ENCODE measurements around the gene FAU. TPM values are rescaled to one million over a fixed set of nuclear protein-coding genes. Genes with fewer than 3 reads are reported as not detected.
A peak's percentile ranks its signal among the peaks of the same experiment; 100 is the strongest.

Gene FAU
- total and polyA plus RNA-seq, 9 of the 15 experiments (the other 6 are each of a cell fraction or from before 2014, with no cell fraction given): 433 to 1,827 (median 942) TPM

- Histone ChIP-seq H3K4me2 (ENCODE audit: insufficient read depth, low read length) (no peak overlapping the region), H3K4me1 (replicated peaks in 1 of 2; ENCODE audit: control insufficient read depth in 2 of 2, insufficient read depth in 2 of 2, low read length in 2 of 2) (peaks cover 16 to 18% of the 10 kb centered on the region in 2 experiments; a peak in 4 of 5 replicates), H2AFZ (ENCODE audit: low read depth, low read length) (no peak overlapping the region), H3K79me2 (ENCODE audit: control insufficient read depth, insufficient read depth, low read length) (peaks cover 46% of the 10 kb centered on the region), H3K9me3 (replicated peaks; ENCODE audit: control insufficient read depth, insufficient read depth, low read depth, low read length) (no peaks in the 10 kb centered on the region), H3K27ac (ENCODE audit: extremely low read depth, low read depth, low read length) (no peak overlapping the region), H3K27me3 (ENCODE audit: control insufficient read depth in 2 of 2, insufficient read depth in 2 of 2, low read length in 2 of 2) (no peaks in the 10 kb centered on the region), H3K9ac (ENCODE audit: insufficient read depth in 1 of 2, low read depth in 2 of 2, low read length in 2 of 2) (peak overlapping the region in 1 of 2 experiments; percentile 55; a peak in 1 of 4 replicates), H3K9me1 (ENCODE audit: control insufficient read depth, insufficient read depth, low read length) (no peaks in the 10 kb centered on the region), H3K36me3 (ENCODE audit: control insufficient read depth, insufficient read depth, low read length) (peaks cover 63% of the 10 kb centered on the region), H4K20me1 (replicated peaks; ENCODE audit: control insufficient read depth, insufficient read depth, low read length) (peaks cover 6% of the 10 kb centered on the region; the same call in 1 of the 2 replicates), H3K4me3 (no peak overlapping the region)
- ChIA-PET POLR2A (interaction anchor here (0.6 to 1.8 kb wide), 5 partner anchors 8 to 1211 kb away, joined by 3 to 4 read pairs (median 3); no protein-coding TSS in a partner anchor), CTCF (ENCODE audit: low intra/inter-chr PET ratio) (interaction anchor here (0.5 to 3.0 kb wide), 2 partner anchors 64 to 955 kb away, joined by 4 to 18 read pairs; partner anchors contain the start of gene ARL2)
- no TSS peak for BruUV-seq (replicated peaks)
- ATAC-seq (peak; percentile 69), FAIRE-seq (peak; percentile 79), DNase-seq (ENCODE audit: extremely low read depth in 1 of 4, low spot score in 3 of 4) (peak in 1 of 4 experiments; percentile 45)
- intact Hi-C loops (cut with micrococcal nuclease): no loop called here
- 62% methylated on average over 4 of the region's 4 CpGs for WGBS (ENCODE audit: insufficient coverage, low coverage, missing lambda C conversion rate)
- in situ Hi-C loops (cut with MboI): no loop called here
- TF ChIP-seq HDAC3 (IDR thresholded peaks at IDR 0.05; ENCODE audit: borderline replicate concordance, partially characterized antibody) (no peak), ZNF655 (CRISPR knock-in tag; IDR thresholded peaks at IDR 0.05) (no peak), PHF21A (IDR thresholded peaks at IDR 0.05; ENCODE audit: borderline replicate concordance, low read depth) (no peak), CTCFL (IDR thresholded peaks at IDR 0.05; ENCODE audit: borderline replicate concordance, insufficient read depth, low read depth, low read length, poor library complexity, severe bottlenecking) (peak; percentile 54), MGA (IDR thresholded peaks at IDR 0.05) (0 out of 2 replicates have a peak, but pooled peaks have one; percentile 24)
Measured at GRCh38 chr11:65077451-65077850, 44.5 kb downstream of the FAU start.
